Measurements from ENCODE around the gene C7orf57.

- TF ChIP-seq POLR2A (IDR thresholded peaks at IDR 0.05; ENCODE audit: low read depth, low read length): no peak
- TF ChIP-seq PAX5 (IDR thresholded peaks at IDR 0.05; ENCODE audit: insufficient read depth, low read length, severe bottlenecking): no peak
- no peak for TF ChIP-seq POLR2AphosphoS5 (IDR thresholded peaks at IDR 0.05; ENCODE audit: low read depth, low read length)
These were observed 3.6 kb downstream of the C7orf57 start for GRCh38 chr7:48038815-48039506.

All from GM12891 (cell line).